OCI-LY3 (cell line): ENCODE data around the gene TXNL1.

Experiments used
- H2AFZ ChIP-seq: fragments of 200-600, 300-600 bp; shearing (Covaris generic); 2 replicates; pipeline ENCODE4 v1.6.0; 2014; ENCODE audit warnings: antibody characterized with exemption, low read depth, low read length
- H3K27ac ChIP-seq: fragments of 200-600, 300-600 bp; sonication (generic); 2 replicates; pipeline ENCODE4 v1.5.1; 2014; ENCODE audit warnings: mild to moderate bottlenecking, low read length, moderate library complexity, mixed read lengths
- H3K27me3 ChIP-seq: fragments of 200-600, 300-600 bp; sonication (generic); 2 replicates; pipeline ENCODE4 v1.6.1; 2014; ENCODE audit warnings: low read depth, low read length, mixed read lengths
- H3K36me3 ChIP-seq: fragments of 200-600, 300-600 bp; sonication (generic); replicated peaks from 2 replicates; pipeline ENCODE3; 2014; ENCODE audit warnings: low read depth, low read length, mixed read lengths
- H3K4me1 ChIP-seq: fragments of 300-600, 200-600 bp; sonication (generic); 2 replicates; pipeline ENCODE4 v1.6.1; 2014; ENCODE audit warnings: low read length, mixed read lengths
- H3K4me2 ChIP-seq: fragments of 200-600, 300-600 bp; sonication (generic); 2 replicates; pipeline ENCODE4 v1.6.1; 2014; ENCODE audit warnings: low read length, mixed read lengths
- H3K4me3 ChIP-seq: fragments of 300-600, 200-600 bp; sonication (generic); 2 replicates; pipeline ENCODE4 v1.5.1; 2014; ENCODE audit warnings: antibody characterized with exemption, mild to moderate bottlenecking, low read length, moderate library complexity
- H3K79me2 ChIP-seq: fragments of 300-600, 200-600 bp; shearing (Covaris generic); 2 replicates; pipeline ENCODE4 v1.6.1; 2014; ENCODE audit warnings: mild to moderate bottlenecking, low read length, mixed read lengths
- H3K9ac ChIP-seq: fragments of 300-600, 200-600 bp; shearing (Covaris generic); 2 replicates; pipeline ENCODE4 v1.6.0; 2014; ENCODE audit warnings: mild to moderate bottlenecking, low read length, moderate library complexity
- H3K9me3 ChIP-seq: fragments of 200-600, 300-600 bp; shearing (Covaris generic); 2 replicates; pipeline ENCODE4 v1.6.1; 2014; ENCODE audit warnings: low read length, mixed read lengths; ENCODE audit not compliant: insufficient read depth
- H4K20me1 ChIP-seq: fragments of 200-600, 300-600 bp; sonication (generic); 2 replicates; pipeline ENCODE4 v1.6.1; 2016; ENCODE audit warnings: low read length, mixed read lengths; ENCODE audit not compliant: insufficient read depth
- EZH2phosphoT487 ChIP-seq: fragments of 200-600 bp; shearing (Covaris generic); IDR thresholded peaks from 2 replicates; pipeline ENCODE4 v1.6.1; 2018; ENCODE audit warnings: antibody characterized with exemption, mixed run types, low read depth
- TF ChIP-seq, protein P1 (sequence below): fragments of 200-600, 300-600 bp; sonication (generic); IDR thresholded peaks from 2 replicates; pipeline ENCODE4 v1.5.1; 2014; ENCODE audit warnings: antibody characterized with exemption, low read length, low read depth

The TXNL1 gene

DNA sequence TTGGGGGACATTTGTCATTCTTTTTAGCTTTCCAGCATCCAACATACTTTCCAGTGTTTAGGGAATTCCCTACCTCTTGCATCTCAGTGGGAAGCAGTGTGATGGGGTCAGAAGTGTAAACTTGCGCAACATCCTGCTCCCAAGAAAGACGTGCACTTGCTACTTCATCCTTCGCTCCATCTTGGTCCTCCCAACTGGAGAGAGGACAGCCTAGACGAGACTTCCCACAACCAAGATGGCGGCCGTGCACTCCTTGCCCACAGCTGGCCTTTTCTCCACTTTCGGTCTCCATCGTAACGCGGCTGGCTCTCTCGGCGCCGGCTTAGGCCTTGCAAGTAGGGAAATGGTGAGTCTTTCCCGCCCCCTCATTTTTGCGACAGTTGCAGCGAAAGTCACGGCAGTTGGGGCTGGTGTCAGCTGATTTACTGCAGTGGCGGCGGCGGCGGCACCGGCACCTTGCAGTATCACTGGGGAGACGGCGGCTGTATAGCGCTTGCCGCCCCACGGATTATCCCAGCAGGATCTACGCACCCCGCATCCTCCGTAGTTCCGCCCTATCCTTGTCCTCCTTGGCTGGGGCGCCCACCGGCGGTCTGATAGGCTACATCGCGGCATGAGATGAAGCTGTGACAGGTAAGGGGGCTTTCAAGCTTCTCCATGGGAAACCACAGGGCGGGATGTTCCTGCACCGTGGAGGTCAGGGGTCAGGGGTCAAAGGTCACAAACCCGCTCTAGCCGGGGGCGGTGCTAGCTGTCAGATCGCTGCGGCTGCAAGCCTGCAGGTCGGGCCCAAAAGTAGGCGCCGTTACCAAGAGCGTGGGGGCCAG, 12.8 kb upstream of the TXNL1 start, which contains the start of gene WDR7:
WDR7 (plus strand) TSS at position 416 of the 827 bp plus-strand sequence. CDS start 21,157 bp downstream, outside the sequence.
- Histone ChIP-seq H3K27ac (peak within 1 kb of the TSS; percentile 59), H3K27me3 (no peaks in the 10 kb centered on the region)
- TF ChIP-seq EZH2phosphoT487, result no peak
- TF ChIP-seq, protein P1, sequence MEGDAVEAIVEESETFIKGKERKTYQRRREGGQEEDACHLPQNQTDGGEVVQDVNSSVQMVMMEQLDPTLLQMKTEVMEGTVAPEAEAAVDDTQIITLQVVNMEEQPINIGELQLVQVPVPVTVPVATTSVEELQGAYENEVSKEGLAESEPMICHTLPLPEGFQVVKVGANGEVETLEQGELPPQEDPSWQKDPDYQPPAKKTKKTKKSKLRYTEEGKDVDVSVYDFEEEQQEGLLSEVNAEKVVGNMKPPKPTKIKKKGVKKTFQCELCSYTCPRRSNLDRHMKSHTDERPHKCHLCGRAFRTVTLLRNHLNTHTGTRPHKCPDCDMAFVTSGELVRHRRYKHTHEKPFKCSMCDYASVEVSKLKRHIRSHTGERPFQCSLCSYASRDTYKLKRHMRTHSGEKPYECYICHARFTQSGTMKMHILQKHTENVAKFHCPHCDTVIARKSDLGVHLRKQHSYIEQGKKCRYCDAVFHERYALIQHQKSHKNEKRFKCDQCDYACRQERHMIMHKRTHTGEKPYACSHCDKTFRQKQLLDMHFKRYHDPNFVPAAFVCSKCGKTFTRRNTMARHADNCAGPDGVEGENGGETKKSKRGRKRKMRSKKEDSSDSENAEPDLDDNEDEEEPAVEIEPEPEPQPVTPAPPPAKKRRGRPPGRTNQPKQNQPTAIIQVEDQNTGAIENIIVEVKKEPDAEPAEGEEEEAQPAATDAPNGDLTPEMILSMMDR, result no peak

DNA sequence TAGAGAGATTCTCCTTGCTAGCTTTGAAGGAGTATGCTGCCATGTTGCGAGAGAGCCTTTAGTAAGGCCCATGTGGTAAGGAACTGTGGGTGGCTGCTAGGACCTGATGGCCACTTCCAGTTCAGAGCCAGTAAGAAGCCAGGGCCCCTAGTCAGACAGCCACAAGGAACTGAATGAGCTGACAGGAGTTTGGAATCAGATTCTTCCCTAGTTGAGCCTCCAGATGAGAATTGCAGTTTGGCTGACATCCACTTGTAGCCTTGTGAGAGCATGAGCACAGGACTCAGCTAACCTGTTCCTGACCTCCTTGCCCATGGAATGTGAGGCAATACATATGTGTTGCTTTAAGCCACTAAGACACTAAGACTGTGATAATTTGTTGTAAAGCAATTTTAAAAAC, 11.6 kb upstream of the TXNL1 start:
- TF ChIP-seq, protein P1, result no peak
- H3K27me3 ChIP-seq, result no peaks in the 10 kb centered on the region
- H3K4me3 ChIP-seq, result peak overlapping the region; percentile 79; the same call in 1 of the 2 replicates
- peaks cover 30% of the 10 kb centered on the region for H3K79me2 ChIP-seq
- H3K9me3 ChIP-seq, result no peaks in the 10 kb centered on the region
- no peak overlapping the region for H3K9ac ChIP-seq
- peak overlapping the region; percentile 76 for H3K4me2 ChIP-seq
- no peaks in the 10 kb centered on the region for H3K36me3 ChIP-seq
- peak overlapping the region; percentile 99; the same call in 1 of the 2 replicates for H2AFZ ChIP-seq
- H4K20me1 ChIP-seq, result no peaks in the 10 kb centered on the region
- H3K27ac ChIP-seq, result no peak overlapping the region
- H3K4me1 ChIP-seq, result peaks cover 29% of the 10 kb centered on the region

More for the DNA sequence above, 12.8 kb upstream of the TXNL1 start, which contains the start of gene WDR7:
- no peaks in the 10 kb centered on the region for H3K36me3 ChIP-seq
- no peaks in the 10 kb centered on the region for H4K20me1 ChIP-seq
- H3K79me2 ChIP-seq, result peaks cover 39% of the 10 kb centered on the region
- peak within 1 kb of the TSS; percentile 86 for H3K4me2 ChIP-seq
- peak within 1 kb of the TSS; percentile 72 for H3K9ac ChIP-seq
- H3K4me1 ChIP-seq, result peaks cover 34% of the 10 kb centered on the region
- peak within 1 kb of the TSS; percentile 79 for H3K4me3 ChIP-seq
- H3K9me3 ChIP-seq, result no peaks in the 10 kb centered on the region
- H2AFZ ChIP-seq, result peak within 1 kb of the TSS; percentile 99

DNA sequence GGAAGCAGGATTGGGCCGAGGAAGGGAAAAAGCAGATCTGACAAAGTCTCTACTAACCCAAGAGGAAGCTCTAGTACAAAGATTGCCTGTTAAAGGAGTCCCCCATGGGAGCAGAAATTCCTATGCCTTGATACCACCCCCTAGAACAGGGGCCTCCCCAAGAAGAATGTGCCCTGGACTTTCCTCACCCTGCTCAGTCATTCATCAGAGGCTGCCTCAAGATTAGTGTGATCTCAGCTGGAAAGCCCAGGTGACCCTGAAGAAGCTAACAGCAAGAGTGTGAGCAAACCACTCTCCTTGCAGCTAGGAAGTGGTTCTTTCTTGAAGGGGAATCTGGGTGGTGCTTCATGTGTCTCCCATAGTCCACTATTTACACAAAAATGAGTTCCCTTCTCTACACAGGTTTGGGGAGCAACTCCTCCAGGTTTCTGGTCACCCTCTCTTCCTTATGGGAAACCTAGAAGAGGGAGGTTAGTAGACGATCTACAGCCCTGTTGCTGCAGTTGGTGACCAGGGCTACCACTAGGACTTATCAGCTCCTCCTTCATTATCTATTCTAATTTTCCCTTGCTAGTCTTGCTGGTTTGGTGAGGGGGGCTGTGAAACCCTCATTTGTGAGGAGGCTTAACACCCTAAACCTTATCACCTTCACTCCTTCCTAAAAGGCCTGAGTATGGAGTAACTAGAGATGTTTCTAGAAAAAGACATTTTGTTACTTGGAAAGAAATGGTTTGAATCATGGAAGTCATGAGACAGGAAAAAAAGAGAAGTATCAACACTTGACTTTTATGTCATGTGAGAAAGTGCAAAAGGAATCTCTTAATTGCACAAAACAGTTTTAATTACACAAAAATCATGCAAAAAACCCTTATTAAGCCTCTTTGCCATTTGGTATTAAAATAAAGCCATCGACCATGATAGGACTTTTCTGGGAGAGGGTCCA, 9.8 kb upstream of the TXNL1 start:
- Histone ChIP-seq H3K4me2 (no peak overlapping the region), H4K20me1 (no peaks in the 10 kb centered on the region), H3K4me3 (no peak overlapping the region), H3K27me3 (no peaks in the 10 kb centered on the region), H2AFZ (no peak overlapping the region; the same call in 1 of the 2 replicates), H3K9me3 (no peaks in the 10 kb centered on the region), H3K36me3 (no peaks in the 10 kb centered on the region), H3K9ac (no peak overlapping the region), H3K79me2 (peaks cover 20% of the 10 kb centered on the region), H3K4me1 (peaks cover 28% of the 10 kb centered on the region), H3K27ac (no peak overlapping the region)
- TF ChIP-seq, protein P1, result no peak

DNA sequence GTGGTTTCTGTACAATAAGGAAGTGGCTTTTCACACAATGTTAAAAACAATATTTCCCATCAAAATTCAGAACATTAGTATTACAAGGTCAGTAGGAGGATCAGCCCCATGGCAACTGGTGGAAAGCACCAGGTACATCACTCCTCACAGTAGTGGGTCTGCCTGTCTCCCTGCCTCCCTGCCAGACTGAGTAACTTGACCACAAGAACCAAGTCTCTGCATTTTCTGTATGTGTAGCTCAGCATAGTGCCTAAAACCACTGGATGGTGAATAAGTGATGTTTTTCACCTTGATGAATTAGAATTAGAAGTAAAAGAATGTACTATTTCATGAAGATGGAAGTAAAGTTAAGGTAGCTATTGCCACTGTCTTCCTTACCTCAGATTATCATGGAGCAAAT, 8.7 kb upstream of the TXNL1 start:
- Histone ChIP-seq H3K27me3 (no peaks in the 10 kb centered on the region), H2AFZ (no peak overlapping the region), H3K36me3 (no peaks in the 10 kb centered on the region), H3K27ac (no peak overlapping the region), H3K4me3 (no peak overlapping the region), H3K4me1 (peaks cover 16% of the 10 kb centered on the region), H4K20me1 (no peaks in the 10 kb centered on the region), H3K9ac (no peak overlapping the region), H3K79me2 (peaks cover 8% of the 10 kb centered on the region), H3K4me2 (no peak overlapping the region), H3K9me3 (no peaks in the 10 kb centered on the region)
- TF ChIP-seq EZH2phosphoT487, result no peak
- TF ChIP-seq, protein P1, result no peak
